GM21515 (cell line): ENCODE data around the gene SIK1.
"Not testable (repeated sequence)": the region's sequence is repeated elsewhere in the genome, so short reads cannot be mapped to it uniquely, and the experiment has no call there.

Experiments used
- ATAC-seq: cut with Tn5 transposase; IDR thresholded peaks from one replicate; pipeline ENCODE4 v1.9.1; 2021; ENCODE audit not compliant: unreplicated experiment

The SIK1 gene

GRCh38 chr21:43426404-43427241 is at the start of gene SIK1:
SIK1 (minus strand) TSS chr21:43427131; CDS start chr21:43426178, 953 bp downstream.
- ATAC-seq: not testable (repeated sequence)

GRCh38 chr21:43471597-43472242 is 44.8 kb upstream of the SIK1 start:
- ATAC-seq: not testable (repeated sequence)

GRCh38 chr21:43469719-43470458 is 43.0 kb upstream of the SIK1 start:
- ATAC-seq: not testable (repeated sequence)

GRCh38 chr21:43467785-43468184 is 40.9 kb upstream of the SIK1 start:
- no peak for ATAC-seq

GRCh38 chr21:43465159-43465558 is 38.2 kb upstream of the SIK1 start:
- ATAC-seq: not testable (repeated sequence)

- ATAC-seq: not testable (repeated sequence)
Measured at GRCh38 chr21:43463498-43464261, 36.7 kb upstream of the SIK1 start.

- ATAC-seq: not testable (repeated sequence)
Measured at GRCh38 chr21:43462932-43463331, 36.0 kb upstream of the SIK1 start.

- not testable (repeated sequence) for ATAC-seq
Measured at GRCh38 chr21:43460475-43460874, 33.5 kb upstream of the SIK1 start.

- not testable (repeated sequence) for ATAC-seq
Measured at GRCh38 chr21:43458995-43459394, 32.1 kb upstream of the SIK1 start.

GRCh38 chr21:43456616-43457314 is 29.8 kb upstream of the SIK1 start:
- not testable (repeated sequence) for ATAC-seq

GRCh38 chr21:43455717-43456116 is 28.8 kb upstream of the SIK1 start:
- ATAC-seq: not testable (repeated sequence)

GRCh38 chr21:43454176-43454575 is 27.2 kb upstream of the SIK1 start:
- ATAC-seq: not testable (repeated sequence)

GRCh38 chr21:43451850-43452249 is 24.9 kb upstream of the SIK1 start:
- not testable (repeated sequence) for ATAC-seq

GRCh38 chr21:43450287-43450686 is 23.4 kb upstream of the SIK1 start:
- ATAC-seq: not testable (repeated sequence)

GRCh38 chr21:43447353-43447977 is 20.5 kb upstream of the SIK1 start:
- not testable (repeated sequence) for ATAC-seq

- ATAC-seq: not testable (repeated sequence)
Measured at GRCh38 chr21:43446277-43446932, 19.5 kb upstream of the SIK1 start.

GRCh38 chr21:43444524-43444923 is 17.6 kb upstream of the SIK1 start:
- ATAC-seq: not testable (repeated sequence)

GRCh38 chr21:43442571-43442970 is 15.6 kb upstream of the SIK1 start:
- ATAC-seq: not testable (repeated sequence)
